GM12878 (cell line): Measurements from ENCODE around the gene PLA2G15. TPM values are rescaled to one million over a fixed set of nuclear protein-coding genes. Genes with fewer than 3 reads are reported as not detected.

Source experiments
- ATAC-seq: fragments of 200-7000 bp; cut with Tn5 transposase; 3 replicates; pipeline ENCODE4 v1.9.1; 2020; ENCODE audit warnings: mild to moderate bottlenecking, moderate library complexity
- BruUV-seq: library from RNA; stranded (reverse); fragments of 400-500 nt; replicated peaks from 2 replicates; lab custom pipeline; 2021; lab: Mats Ljungman, UMichigan
- CTCF ChIA-PET: fragments of 300-600 bp; sonication (Branson Sonifier 250); formaldehyde crosslinking; extraction: SDS; loops from one replicate; lab custom pipeline; 2021; ENCODE audit warnings: inconsistent platforms; lab: Yijun Ruan, JAX
- POLR2A ChIA-PET: fragments of 350-600 bp; formaldehyde crosslinking; extraction: SDS; loops from one replicate; lab custom pipeline; 2021; ENCODE audit warnings: inconsistent platforms; lab: Charles Lee
- RAD21 ChIA-PET: fragments of 300-600 bp; sonication (Branson Sonifier 250); formaldehyde crosslinking; loops from one replicate; lab custom pipeline; 2023; ENCODE audit warnings: antibody characterized with exemption; ENCODE audit not compliant: unreplicated experiment; lab: Charles Lee
- SMC1A ChIA-PET: fragments of 300-600 bp; sonication (Branson Sonifier 250); formaldehyde crosslinking; loops from one replicate; lab custom pipeline; 2023; ENCODE audit not compliant: unreplicated experiment, uncharacterized antibody; lab: Charles Lee
- DNase-seq: peaks from one replicate; pipeline ENCODE4 v3.0.0-alpha.2; 2011; ENCODE audit warnings: low read depth, low spot score
- FAIRE-seq: peaks from 3 replicates; lab custom pipeline; 2011; peaks lifted over from hg19 to GRCh38; lab: Jason Lieb, UNC
- H2AFZ ChIP-seq: 2 replicates; pipeline ENCODE4 v1.6.0; 2011; ENCODE audit warnings: low read depth, low read length, control low read depth; ENCODE audit not compliant: control insufficient read depth
- H3K27ac ChIP-seq: 2 replicates; pipeline ENCODE4 v1.5.1; 2011; ENCODE audit warnings: control low read depth; ENCODE audit not compliant: control insufficient read depth, insufficient read depth
- H3K27me3 ChIP-seq, 2 experiments: replicated peaks in 1 of 2; 2 replicates each; pipeline versions ENCODE4 v1.6.0 to v1.6.1; 2011; ENCODE audit warnings: low read length in 1 of 2; ENCODE audit not compliant: control insufficient read depth in 2 of 2, insufficient read depth in 2 of 2
- H3K36me3 ChIP-seq, 2 experiments: 2 replicates each; pipeline ENCODE4 v1.5.1; 2011; ENCODE audit warnings: low read length in 1 of 2; ENCODE audit not compliant: control insufficient read depth in 2 of 2, insufficient read depth in 2 of 2
- H3K4me1 ChIP-seq: 2 replicates; pipeline ENCODE4 v1.6.1; 2011; ENCODE audit warnings: mild to moderate bottlenecking, low read length, moderate library complexity, mixed read lengths; ENCODE audit not compliant: control insufficient read depth, insufficient read depth
- H3K4me2 ChIP-seq: 2 replicates; pipeline ENCODE4 v1.6.0; 2011; ENCODE audit warnings: control low read depth; ENCODE audit not compliant: control insufficient read depth, insufficient read depth
- H3K4me3 ChIP-seq: fragments of 200-600 bp; sonication (generic); 2 replicates; pipeline ENCODE4 v1.5.1; 2016
- H3K79me2 ChIP-seq: 2 replicates; pipeline ENCODE4 v1.6.0; 2011; ENCODE audit warnings: low read length; ENCODE audit not compliant: control insufficient read depth, insufficient read depth
- H3K9ac ChIP-seq: 2 replicates; pipeline ENCODE4 v1.8.0; 2011; ENCODE audit warnings: low read length, control low read depth, mixed read lengths; ENCODE audit not compliant: control insufficient read depth, insufficient read depth
- H3K9me3 ChIP-seq: replicated peaks from 3 replicates; pipeline ENCODE4 v1.5.1; 2011; ENCODE audit warnings: mild to moderate bottlenecking, low read length; ENCODE audit not compliant: control insufficient read depth, insufficient read depth
- H4K20me1 ChIP-seq: 2 replicates; pipeline ENCODE4 v1.6.0; 2011; ENCODE audit not compliant: control insufficient read depth, insufficient read depth
- CEBPZ ChIP-seq: fragments of 150-350 bp; IDR thresholded peaks from 2 replicates; pipeline ENCODE4 v1.6.1; 2016; ENCODE audit warnings: low read depth, low read length
- CHD4 ChIP-seq: fragments of 200-600 bp; sonication (generic); IDR thresholded peaks from 2 replicates; pipeline ENCODE4 v1.6.1; 2016; ENCODE audit warnings: mild to moderate bottlenecking
- CREB1 ChIP-seq: IDR thresholded peaks from 2 replicates; pipeline ENCODE4 v1.6.1; 2012; ENCODE audit warnings: low read depth, mild to moderate bottlenecking, inconsistent platforms
- EED ChIP-seq: sonication (generic); IDR thresholded peaks from 2 replicates; pipeline ENCODE4 v1.6.1; 2016; ENCODE audit warnings: antibody characterized with exemption, low read depth
- EGR1 ChIP-seq, 2 experiments: IDR thresholded peaks; 1 replicate in 1 of 2; 2 replicates in 1 of 2; pipeline ENCODE4 v1.6.1; 2011 to 2012; ENCODE audit warnings: low read depth in 2 of 2, low read length in 2 of 2, borderline replicate concordance in 1 of 2, mild to moderate bottlenecking in 1 of 2, moderate library complexity in 1 of 2
- HCFC1 ChIP-seq: fragments of 150-350 bp; IDR thresholded peaks from 2 replicates; pipeline ENCODE4 v1.6.1; 2014; ENCODE audit warnings: low read length
- IKZF2 ChIP-seq, 2 experiments: fragments of 450-650 bp; IDR thresholded peaks; 2 replicates each; pipeline ENCODE4 v1.6.1; 2017; ENCODE audit warnings: mild to moderate bottlenecking in 2 of 2, moderate library complexity in 2 of 2
- IRF3 ChIP-seq: fragments of 450-650 bp; IDR thresholded peaks from 2 replicates; pipeline ENCODE4 v1.6.1; 2014; ENCODE audit warnings: mild to moderate bottlenecking
- IRF4 ChIP-seq: IDR thresholded peaks from 2 replicates; pipeline ENCODE4 v1.6.1; 2011; ENCODE audit warnings: low read depth, low read length
- KAT2A ChIP-seq: conservative IDR thresholded peaks from 2 replicates; pipeline ENCODE4 v1.6.1; 2011; ENCODE audit warnings: low read depth, low read length; ENCODE audit not compliant: control insufficient read depth
- KLF5 ChIP-seq: fragments of 450-650 bp; IDR thresholded peaks from 2 replicates; pipeline ENCODE4 v1.6.1; 2014; ENCODE audit warnings: mild to moderate bottlenecking; ENCODE audit not compliant: partially characterized antibody
- MEF2A ChIP-seq: IDR thresholded peaks from 2 replicates; pipeline ENCODE4 v1.6.1; 2011; ENCODE audit warnings: low read depth, mild to moderate bottlenecking, low read length, moderate library complexity; ENCODE audit not compliant: insufficient read depth
- RAD21 ChIP-seq: IDR thresholded peaks from 2 replicates; pipeline ENCODE4 v1.6.1; 2011; ENCODE audit warnings: mild to moderate bottlenecking, low read depth, low read length, moderate library complexity; ENCODE audit not compliant: insufficient read depth
- RELB ChIP-seq: fragments of 450-650 bp; IDR thresholded peaks from 2 replicates; pipeline ENCODE4 v1.6.1; 2017; ENCODE audit warnings: low read depth, mild to moderate bottlenecking, moderate library complexity
- SIX5 ChIP-seq: IDR thresholded peaks from 2 replicates; pipeline ENCODE4 v1.6.1; 2011; ENCODE audit warnings: mild to moderate bottlenecking, low read depth, low read length, moderate library complexity; ENCODE audit not compliant: severe bottlenecking
- SUPT20H ChIP-seq: IDR thresholded peaks from 2 replicates; pipeline ENCODE4 v1.6.1; 2011; ENCODE audit warnings: low read depth, mild to moderate bottlenecking, low read length, moderate library complexity, borderline replicate concordance; ENCODE audit not compliant: control insufficient read depth
- WGBS: methylation state at CpG from one replicate; pipeline ENCODE4 v1.1.6; 2016; ENCODE audit warnings: low lambda C conversion rate; ENCODE audit not compliant: insufficient replicate concordance, insufficient coverage; ENCODE audit errors: missing lambda C conversion rate; 5-methylcytosine and 5-hydroxymethylcytosine counted together
- in situ Hi-C: fragments of 300-500 bp; cut with MboI; formaldehyde crosslinking; loops from 9 replicates; pipeline ENCODE4 v1.14.3; 2018; ENCODE audit warnings: mixed read lengths
- intact Hi-C: fragments of 100-400 bp; cut with micrococcal nuclease; formaldehyde crosslinking; loops from one replicate; pipeline ENCODE4 v1.14.2; 2022; ENCODE audit not compliant: unreplicated experiment
- polyA plus RNA-seq, 11 experiments: library from polyadenylated mRNA; depleted of rRNA in 4 of 11; unstranded in 6 of 11; stranded (reverse) in 5 of 11; fragments of >200 nt; fragmentation: Nextera tagmentation in 4 of 11; fragmentation: Illumina TruSeq in 1 of 11; extraction: Ambion mirVana in 4 of 11; extraction: Trizol in 1 of 11; gene quantifications; 1 replicate in 1 of 11; 2 replicates in 10 of 11; pipeline versions ENCODE4 v1.2.1 to v1.2.3, GENCODE V29; 2011 to 2016; ENCODE audit warnings: inconsistent platforms in 2 of 11, missing spikeins in 2 of 11, low read depth in 1 of 11
- total RNA-seq, 4 experiments: library from RNA; depleted of rRNA in 3 of 4; stranded (reverse); fragments of >200 nt in 3 of 4; fragmentation: Illumina TruSeq in 1 of 4; extraction: Trizol in 1 of 4; gene quantifications; 2 replicates each; pipeline versions ENCODE4 v1.2.1 to v1.2.3, GENCODE V29; 2013 to 2021

The PLA2G15 gene
- total and polyA plus RNA-seq, 10 of the 15 experiments (the other 5 are each of a cell fraction or from before 2014, with no cell fraction given): 0.31 to 9.4 (median 6.8) TPM

- no peak for TF ChIP-seq EGR1 (IDR thresholded peaks at IDR 0.05; ENCODE audit: borderline replicate concordance in 1 of 2, low read depth in 2 of 2, low read length in 2 of 2)
- TF ChIP-seq, all 136 proteins: peak for 0
Measured at GRCh38 chr16:68272507-68273209, 27.5 kb downstream of the PLA2G15 start (continued).

GRCh38 chr16:68273459-68273858 is 28.3 kb downstream of the PLA2G15 start:
- Histone ChIP-seq H3K27ac (peak overlapping the region; percentile 41), H3K4me1 (peaks cover 45% of the 10 kb centered on the region), H2AFZ (no peak overlapping the region), H3K4me2 (peak overlapping the region; percentile 45), H3K4me3 (no peak overlapping the region), H4K20me1 (no peaks in the 10 kb centered on the region), H3K27me3 (no peaks in the 10 kb centered on the region), H3K79me2 (peaks cover 58% of the 10 kb centered on the region), H3K9ac (no peak overlapping the region), H3K9me3 (no peaks in the 10 kb centered on the region), H3K36me3 (peaks cover 9 to 18% of the 10 kb centered on the region in 2 experiments; a peak in 3 of 4 replicates)
- ChIA-PET CTCF (interaction anchor here (0.7 to 2.5 kb wide), 5 partner anchors 10 to 191 kb away, joined by 3 to 12 read pairs (median 9); partner anchors contain the start of gene SLC7A6), SMC1A (interaction anchor here (1.7 to 18.5 kb wide), 5 partner anchors 5 to 54 kb away, joined by 8 to 253 read pairs (median 15); partner anchors contain the start of genes PRMT7, SLC7A6 and SLC7A6OS), RAD21 (interaction anchor here (1.1 to 4.1 kb wide), 7 partner anchors 10 to 56 kb away, joined by 4 to 32 read pairs (median 10); partner anchors contain the start of gene SLC7A6), POLR2A (interaction anchor here (1.0 to 12.2 kb wide), 6 partner anchors 10 to 37 kb away, joined by 3 to 177 read pairs (median 4); partner anchors contain the start of genes PRMT7 and SLC7A6OS)
- DNase-seq (no peak), FAIRE-seq (no peak), ATAC-seq (no peak)
- intact Hi-C loops: no loop called here
- in situ Hi-C loops: no loop called here
- 98% methylated on average over 5 of the region's 5 CpGs for WGBS
- BruUV-seq: no TSS peak
- TF ChIP-seq IRF4: no peak
- TF ChIP-seq IRF3: no peak
- no peak for TF ChIP-seq HCFC1
- no peak for TF ChIP-seq KAT2A
- no peak for TF ChIP-seq CHD4
- no peak for TF ChIP-seq IKZF2 (IDR thresholded peaks at IDR 0.05)
- TF ChIP-seq SUPT20H: no peak
- no peak for TF ChIP-seq KLF5
- no peak for TF ChIP-seq RELB
- TF ChIP-seq EED: no peak
- no peak for TF ChIP-seq CEBPZ
- TF ChIP-seq SIX5: no peak
- no peak for TF ChIP-seq MEF2A
- no peak for TF ChIP-seq RAD21
- TF ChIP-seq CREB1: no peak
